ENCODE data around the gene BECN2.

The BECN2 gene

DNA sequence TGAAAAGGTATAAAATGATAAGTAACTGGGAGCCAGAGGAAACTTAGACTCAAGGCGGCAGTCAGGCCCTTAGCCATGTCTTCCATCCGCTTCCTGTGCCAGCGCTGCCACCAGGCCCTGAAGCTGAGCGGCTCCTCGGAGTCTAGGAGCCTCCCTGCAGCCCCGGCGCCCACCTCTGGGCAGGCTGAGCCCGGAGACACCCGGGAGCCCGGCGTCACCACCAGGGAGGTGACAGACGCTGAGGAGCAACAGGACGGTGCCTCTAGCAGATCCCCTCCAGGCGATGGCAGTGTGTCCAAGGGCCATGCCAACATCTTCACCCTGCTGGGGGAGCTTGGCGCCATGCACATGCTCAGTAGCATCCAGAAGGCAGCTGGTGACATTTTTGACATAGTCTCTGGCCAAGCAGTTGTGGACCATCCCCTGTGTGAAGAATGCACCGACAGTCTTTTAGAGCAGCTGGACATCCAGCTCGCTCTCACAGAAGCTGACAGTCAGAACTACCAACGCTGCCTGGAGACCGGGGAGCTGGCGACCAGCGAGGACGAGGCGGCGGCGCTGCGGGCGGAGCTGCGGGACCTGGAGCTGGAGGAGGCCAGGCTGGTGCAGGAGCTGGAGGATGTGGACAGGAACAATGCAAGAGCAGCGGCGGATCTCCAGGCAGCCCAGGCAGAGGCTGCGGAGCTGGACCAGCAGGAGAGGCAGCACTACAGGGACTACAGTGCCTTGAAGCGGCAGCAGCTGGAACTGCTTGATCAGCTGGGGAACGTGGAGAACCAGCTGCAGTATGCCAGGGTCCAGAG, at the start of gene BECN2:
Gene BECN2 (plus strand): TSS at position 76 of the 803 bp plus-strand sequence. CDS start 0 bp downstream, at position 76.
- no peak for DNase-seq (ENCODE audit: low spot score)

- no peak for DNase-seq (ENCODE audit: low spot score)
These were observed 41.4 kb upstream of the BECN2 start for GRCh38 chr1:241916196-241916595.

GRCh38 chr1:241917487-241917886, 40.1 kb upstream of the BECN2 start:
- DNase-seq (ENCODE audit: low spot score): no peak

GRCh38 chr1:241918879-241919278, 38.7 kb upstream of the BECN2 start:
- DNase-seq (ENCODE audit: low spot score): no peak

DNA sequence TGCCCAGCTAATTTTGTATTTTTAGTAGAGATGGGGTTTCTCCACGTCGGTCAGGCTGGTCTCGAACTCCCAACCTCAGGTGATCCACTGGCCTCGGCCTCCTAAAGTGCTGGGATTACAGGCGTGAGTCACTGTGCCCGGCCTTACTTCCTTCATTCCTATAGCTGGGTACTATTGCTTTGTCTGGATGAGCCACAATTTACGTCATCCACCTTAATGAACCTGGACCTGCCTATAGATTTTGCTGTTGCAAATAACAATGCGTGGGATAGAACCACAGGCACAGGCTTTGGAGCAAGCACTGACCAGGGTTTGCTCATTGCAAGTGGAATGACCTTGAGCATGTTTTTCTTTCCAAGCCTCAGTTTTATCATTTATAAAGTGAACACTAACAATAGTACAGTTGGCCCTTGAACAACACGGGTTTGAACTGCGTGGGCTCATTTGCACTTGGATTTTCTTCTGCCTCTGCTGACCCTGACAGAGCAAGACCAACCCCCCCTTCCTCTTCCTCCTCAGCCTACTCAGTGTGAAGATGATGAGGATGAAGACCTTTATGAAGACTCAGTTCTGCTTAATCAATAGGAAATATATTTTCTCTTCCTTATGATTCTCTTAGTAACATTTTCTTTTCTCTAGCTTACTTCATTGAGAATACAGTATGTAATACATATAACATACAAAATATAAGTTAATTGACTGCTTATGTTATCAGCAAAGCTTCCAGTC, 33.3 kb upstream of the BECN2 start:
- no peak for DNase-seq (ENCODE audit: low spot score)

- no peak for DNase-seq (ENCODE audit: low spot score)
These were observed 31.4 kb upstream of the BECN2 start for GRCh38 chr1:241926141-241926540.

DNA sequence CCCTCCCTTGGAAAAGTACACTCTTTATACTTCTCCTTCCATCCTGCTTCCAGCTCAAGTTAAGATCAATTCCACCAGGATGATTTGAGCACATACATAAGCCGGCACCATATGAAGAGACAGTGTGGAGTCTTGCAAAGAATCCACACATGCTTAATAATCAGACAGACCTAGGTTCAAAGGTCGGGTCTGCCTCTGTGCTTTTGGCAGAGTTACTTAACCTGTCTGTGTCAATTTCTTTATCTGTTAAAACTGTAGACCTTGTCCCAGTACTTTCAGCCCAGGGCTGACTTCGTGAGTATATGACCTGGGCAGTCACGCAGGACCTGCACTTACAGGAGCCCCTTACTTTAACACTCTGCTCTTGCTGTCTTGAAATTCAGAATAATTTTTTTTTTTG, 30.2 kb upstream of the BECN2 start:
- DNase-seq (ENCODE audit: low spot score): no peak

DNA sequence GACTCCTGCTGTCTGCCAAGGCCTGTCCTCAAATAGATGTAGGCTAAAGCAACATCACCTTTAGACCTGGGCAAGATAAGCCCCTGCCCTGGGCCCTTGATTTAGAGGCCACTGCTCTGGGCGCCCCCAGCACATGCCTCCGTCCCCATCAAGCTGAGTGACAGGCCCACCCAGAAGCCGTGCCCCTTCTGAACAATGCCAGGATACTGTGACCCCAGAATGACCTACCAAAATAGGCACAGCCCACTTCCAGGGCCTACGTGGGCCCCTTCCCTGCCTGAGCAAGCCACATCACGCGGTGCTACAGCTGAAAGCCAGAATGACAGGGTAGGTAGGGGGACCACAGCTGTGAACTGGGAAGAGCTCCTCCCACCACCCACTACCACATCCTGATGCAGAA, 24.7 kb upstream of the BECN2 start:
- DNase-seq (ENCODE audit: low spot score): no peak

GRCh38 chr1:241934201-241934848, 23.2 kb upstream of the BECN2 start:
- no peak for DNase-seq (ENCODE audit: low spot score)

DNA sequence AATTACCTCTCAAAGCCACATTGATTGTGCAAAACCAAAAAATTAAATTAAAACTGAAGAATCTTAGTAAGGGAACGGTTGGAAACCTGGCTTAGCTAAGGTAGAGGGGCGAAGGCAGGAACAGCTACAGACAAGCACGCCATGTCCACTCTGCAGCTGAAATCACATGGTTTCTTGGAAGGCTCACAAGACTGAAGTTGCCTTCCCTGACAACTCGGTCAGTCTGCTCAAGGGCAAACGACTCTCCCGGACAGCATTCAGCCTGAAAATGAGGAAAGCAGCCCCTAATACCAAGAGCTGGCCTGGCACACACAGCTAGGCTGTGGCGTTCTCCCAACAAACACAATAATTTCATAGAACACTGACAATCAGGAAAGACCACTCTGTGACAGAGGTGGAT, 22.7 kb upstream of the BECN2 start:
- no peak for DNase-seq (ENCODE audit: low spot score)

DNA sequence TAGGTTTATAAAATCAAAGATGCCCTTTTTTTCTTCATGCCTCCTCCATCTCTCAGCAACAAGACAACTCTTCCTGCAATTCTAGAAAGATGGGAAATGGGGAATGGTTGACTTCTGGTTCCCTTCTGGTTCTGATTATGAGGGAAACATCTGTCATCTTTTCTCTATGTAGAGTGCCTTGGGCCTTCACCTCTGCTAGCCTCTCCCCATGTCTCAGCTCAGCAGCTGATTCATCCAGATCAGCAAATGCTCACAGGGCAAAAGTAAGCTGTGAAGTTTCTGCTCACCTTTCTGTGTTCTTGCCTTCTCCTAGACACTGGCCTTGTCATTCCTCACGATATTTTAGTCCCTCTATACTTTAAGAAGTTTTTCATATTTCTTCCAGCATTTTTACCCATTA, 17.8 kb upstream of the BECN2 start:
- no peak for DNase-seq (ENCODE audit: low spot score)

- DNase-seq (ENCODE audit: low spot score): no peak
These were observed 14.8 kb upstream of the BECN2 start for GRCh38 chr1:241942738-241943137.

DNA sequence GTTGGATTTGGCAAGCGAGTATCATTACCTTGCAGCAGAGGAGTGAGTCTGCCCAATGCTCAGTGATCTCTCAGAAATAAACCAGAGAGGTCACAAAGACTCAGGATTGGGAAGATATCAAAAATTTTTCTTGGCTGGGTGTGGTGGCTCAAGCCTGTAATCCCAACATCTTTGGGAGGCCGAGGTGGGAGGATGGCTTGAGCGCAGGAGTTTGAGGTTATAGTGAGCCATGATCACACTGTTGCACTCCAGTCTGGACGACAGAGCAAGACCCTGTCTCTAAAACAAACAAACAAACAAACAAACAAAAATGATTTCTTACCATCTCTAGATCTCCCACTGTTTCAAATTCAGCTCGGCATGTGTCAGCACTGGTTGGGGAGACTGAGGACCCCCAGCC, 13.3 kb upstream of the BECN2 start:
- no peak for DNase-seq (ENCODE audit: low spot score)

DNA sequence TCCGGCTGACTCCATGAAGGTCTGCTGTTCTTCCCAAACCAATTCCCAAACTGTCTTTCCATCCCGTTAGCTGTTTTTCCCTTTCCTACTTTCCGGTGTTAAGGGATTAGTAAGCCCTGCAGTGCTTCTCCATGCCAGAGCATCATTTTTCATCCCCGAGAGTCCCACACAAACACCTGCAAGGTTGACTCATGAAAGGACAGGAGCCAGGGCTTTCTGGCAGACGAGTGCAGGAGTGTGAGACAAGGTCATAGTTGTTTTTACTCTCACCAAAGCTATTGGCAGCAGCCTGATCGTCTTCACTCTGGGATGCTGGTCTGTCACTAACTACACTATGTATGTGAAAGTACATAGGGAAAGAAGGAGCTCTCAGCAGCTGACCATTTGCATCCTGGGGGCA, 10.2 kb upstream of the BECN2 start:
- no peak for DNase-seq (ENCODE audit: low spot score)

GRCh38 chr1:241950390-241950789, 7.2 kb upstream of the BECN2 start:
- DNase-seq (ENCODE audit: low spot score): no peak

- no peak for DNase-seq (ENCODE audit: low spot score)
These were observed 4.6 kb downstream of the BECN2 start for GRCh38 chr1:241962153-241962552.

GRCh38 chr1:241963722-241964121, 6.2 kb downstream of the BECN2 start:
- DNase-seq (ENCODE audit: low spot score): no peak

DNA sequence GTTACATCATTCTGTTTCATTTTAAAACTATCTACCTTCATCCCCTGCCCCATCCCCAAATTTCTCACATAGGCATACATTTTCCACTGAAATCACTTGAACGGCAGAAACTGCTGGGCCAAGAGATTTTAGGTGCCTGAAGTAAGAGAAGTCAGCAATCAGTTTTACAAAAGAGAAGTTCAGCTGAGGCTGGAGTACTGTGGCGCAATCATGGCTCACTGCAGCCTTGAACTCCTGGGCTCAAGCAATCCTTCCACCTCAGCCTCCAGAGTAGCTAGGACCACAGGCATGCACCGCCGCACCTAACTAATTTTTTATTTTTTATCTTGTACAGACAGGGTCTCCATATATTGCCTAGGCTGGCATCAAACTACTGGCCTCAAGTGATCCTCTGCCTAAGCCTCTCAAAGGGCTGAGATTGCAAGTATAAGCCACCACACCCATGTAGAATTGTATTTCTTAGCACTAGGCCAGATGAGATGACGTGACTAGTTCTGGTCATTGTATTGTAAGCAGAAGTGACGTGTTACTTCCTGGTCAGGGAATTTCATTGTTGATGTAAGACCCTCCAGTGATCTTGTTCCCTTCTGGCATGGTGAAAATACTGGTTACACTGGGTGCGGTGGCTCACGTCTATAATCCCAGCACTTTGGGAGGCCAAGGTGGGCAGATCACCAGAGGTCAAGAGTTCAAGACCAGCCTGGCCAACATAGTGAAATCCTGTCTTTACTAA, 7.1 kb downstream of the BECN2 start:
- DNase-seq (ENCODE audit: low spot score): no peak

DNA sequence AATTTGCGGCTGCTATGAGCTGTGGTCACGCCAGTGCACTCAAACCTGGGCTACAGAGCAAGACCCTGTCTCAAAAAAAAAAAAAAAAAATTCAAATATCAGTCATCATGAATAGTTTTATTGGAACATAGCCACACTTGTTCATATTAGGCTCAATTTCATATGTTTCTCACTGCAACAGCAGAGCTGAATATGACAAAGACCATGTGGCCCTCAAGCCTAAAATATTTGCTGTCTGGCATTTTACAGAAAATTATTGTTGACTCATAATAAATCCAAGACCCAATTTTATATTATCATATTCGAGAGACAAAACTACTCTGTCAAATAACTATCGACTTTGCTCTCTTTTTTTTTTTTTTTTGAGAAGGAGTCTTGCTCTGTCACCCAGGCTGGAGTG, 11.0 kb downstream of the BECN2 start:
- no peak for DNase-seq (ENCODE audit: low spot score)

DNA sequence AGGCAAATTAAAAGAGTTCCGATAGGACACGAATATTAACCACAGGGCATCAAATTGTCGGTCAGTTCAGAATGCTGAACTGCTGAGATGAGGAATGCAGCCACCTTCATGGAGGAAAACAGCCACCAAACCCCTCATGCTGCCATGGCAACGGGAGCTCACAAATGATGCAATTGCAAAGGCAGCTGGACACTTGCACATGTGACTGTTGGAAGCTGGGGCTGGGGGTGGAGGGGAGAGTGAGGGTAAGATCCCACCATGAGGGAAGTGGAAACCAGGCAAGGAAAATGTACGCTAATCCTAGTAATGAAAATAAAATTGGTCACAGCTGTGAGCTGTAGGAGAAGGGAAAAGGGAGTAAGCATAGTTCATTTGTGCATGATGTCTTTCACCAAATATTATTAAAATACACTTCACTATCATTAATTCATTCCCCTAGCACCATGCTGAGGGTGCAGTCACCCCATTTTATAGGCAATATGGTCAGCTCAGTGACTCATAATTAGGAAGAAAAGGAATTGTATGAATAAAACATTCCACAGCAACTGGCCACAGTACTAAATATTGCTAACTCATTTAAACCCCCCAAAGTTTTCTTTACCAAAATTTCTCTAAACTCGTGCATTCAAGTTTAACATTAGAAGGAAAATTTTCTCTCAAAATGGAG, 15.3 kb downstream of the BECN2 start:
- no peak for DNase-seq (ENCODE audit: low spot score)

- DNase-seq (ENCODE audit: low spot score): no peak
These were observed 18.7 kb downstream of the BECN2 start for GRCh38 chr1:241976229-241976628.

GRCh38 chr1:241979071-241979470, 21.5 kb downstream of the BECN2 start:
- no peak for DNase-seq (ENCODE audit: low spot score)

Measured in germinal center (tissue), 1 donor.